ENCODE data around the gene SLC16A3. TPM values are rescaled to one million over a fixed set of nuclear protein-coding genes. Genes with fewer than 3 reads are reported as not detected.

SLC16A3 gene
- total RNA-seq, 1 donor, result 222 TPM

DNA sequence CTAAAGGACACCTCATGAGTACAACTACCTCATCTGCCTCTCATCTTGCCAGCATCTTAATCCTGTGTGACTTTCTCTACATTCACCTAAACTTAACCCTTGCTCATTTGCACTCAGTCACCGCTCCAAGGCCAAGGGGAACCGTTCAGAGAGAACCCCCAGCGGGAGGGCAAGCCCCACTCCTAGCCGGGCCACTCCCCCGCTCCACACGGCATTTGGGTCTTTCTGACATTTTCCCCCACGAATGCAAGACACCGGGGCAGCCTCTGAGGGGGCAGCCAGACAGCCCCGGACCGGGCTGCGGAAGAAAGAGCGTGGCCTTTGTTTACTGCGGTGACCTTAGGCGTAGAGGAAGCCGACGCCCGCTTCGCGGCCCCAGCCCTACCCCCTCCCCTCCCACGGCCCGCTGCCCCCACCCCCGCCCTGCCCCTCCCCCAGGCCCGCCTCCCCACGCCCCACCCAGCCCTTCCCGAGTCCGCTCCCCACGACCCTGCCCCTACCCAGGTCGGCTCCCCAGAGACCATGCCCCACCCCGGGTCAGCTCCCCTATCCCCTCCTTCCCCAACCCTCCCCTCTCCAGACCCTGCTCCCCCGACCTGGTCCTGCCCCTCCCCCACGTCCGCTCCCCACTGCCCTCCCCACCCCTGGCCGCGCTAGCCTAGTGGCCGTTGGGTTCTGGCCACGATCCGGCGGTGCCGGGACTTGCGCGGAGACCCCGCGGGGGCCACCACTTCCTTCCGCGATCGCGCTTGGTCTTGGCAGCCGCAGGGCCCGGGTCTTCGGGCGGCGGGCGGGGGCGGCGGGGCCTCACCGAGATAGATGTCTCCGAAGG, 43.9 kb downstream of the SLC16A3 start:
- Histone ChIP-seq H3K27me3 (ENCODE audit: insufficient read depth, low read length) (no peaks in the 10 kb centered on the region), H3K79me2 (ENCODE audit: insufficient read depth, low read length) (peaks cover 54% of the 10 kb centered on the region), H3K36me3 (ENCODE audit: insufficient read depth, low read length) (peaks cover 30% of the 10 kb centered on the region), H4K20me1 (ENCODE audit: insufficient read depth, low read length) (peaks cover 49% of the 10 kb centered on the region), H3K4me1 (ENCODE audit: insufficient read depth, low read length) (peaks cover 22% of the 10 kb centered on the region), H2AFZ (ENCODE audit: low read length) (peak overlapping the region; percentile 85), H3K4me2 (ENCODE audit: insufficient read depth, low read length) (peak overlapping the region; percentile 87), H3K9me3 (ENCODE audit: low read depth, low read length) (no peaks in the 10 kb centered on the region), H3K4me3 (ENCODE audit: insufficient read depth, low read length) (peak overlapping the region; percentile 89), H3K27ac (ENCODE audit: low read depth, low read length) (peak overlapping the region; percentile 83)
- TF ChIP-seq, protein P1, sequence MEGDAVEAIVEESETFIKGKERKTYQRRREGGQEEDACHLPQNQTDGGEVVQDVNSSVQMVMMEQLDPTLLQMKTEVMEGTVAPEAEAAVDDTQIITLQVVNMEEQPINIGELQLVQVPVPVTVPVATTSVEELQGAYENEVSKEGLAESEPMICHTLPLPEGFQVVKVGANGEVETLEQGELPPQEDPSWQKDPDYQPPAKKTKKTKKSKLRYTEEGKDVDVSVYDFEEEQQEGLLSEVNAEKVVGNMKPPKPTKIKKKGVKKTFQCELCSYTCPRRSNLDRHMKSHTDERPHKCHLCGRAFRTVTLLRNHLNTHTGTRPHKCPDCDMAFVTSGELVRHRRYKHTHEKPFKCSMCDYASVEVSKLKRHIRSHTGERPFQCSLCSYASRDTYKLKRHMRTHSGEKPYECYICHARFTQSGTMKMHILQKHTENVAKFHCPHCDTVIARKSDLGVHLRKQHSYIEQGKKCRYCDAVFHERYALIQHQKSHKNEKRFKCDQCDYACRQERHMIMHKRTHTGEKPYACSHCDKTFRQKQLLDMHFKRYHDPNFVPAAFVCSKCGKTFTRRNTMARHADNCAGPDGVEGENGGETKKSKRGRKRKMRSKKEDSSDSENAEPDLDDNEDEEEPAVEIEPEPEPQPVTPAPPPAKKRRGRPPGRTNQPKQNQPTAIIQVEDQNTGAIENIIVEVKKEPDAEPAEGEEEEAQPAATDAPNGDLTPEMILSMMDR (IDR thresholded peaks at IDR 0.05; ENCODE audit: extremely low read depth, low read depth, low read length), result no peak
- peak; percentile 91 for DNase-seq (ENCODE audit: insufficient read length, low spot score, missing footprints)

DNA sequence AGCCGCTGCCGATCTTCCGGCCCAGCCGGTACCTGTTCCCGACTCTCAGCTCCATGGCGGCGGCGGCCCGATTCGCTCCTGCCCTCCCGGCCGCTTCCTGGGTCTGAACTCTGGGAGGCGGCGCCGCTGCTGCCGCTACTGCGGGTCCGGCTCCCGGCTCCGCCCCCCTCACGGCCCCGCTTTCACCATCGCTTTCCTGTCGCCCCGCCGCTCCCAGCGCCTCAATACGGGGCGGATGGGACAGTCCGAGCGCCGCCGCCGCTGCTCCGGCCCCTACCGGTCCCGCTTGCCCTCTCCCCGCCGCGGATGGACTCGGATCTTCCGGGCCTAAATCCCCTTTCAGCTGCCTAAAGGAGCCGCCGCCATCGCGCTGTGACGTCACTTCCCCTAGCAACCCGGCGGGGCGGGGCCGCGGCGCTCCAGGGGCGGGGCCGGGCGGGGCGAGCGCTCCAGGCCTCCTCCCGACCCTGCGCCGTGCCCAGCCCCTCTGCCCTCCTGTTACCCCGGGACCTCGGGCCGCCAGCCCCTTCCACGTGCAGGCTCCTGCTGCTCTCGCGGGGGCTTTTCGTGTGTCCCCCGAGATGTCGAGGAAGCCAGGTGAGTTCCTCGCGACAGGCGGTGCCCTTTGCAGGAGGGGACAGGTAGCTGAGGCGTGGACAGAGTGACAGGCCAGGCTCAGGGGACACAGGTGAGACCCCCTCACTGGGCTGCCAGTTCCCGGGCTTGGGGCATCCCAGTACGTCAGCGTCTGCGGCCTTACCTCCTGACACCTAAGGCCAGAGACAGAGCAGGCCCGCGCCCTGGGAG, 44.7 kb downstream of the SLC16A3 start, which contains the start of gene CSNK1D:
CSNK1D (minus strand) TSS at position 374 of the 807 bp plus-strand sequence; CDS start at position 55, 319 bp downstream.
- peaks cover 30% of the 10 kb centered on the region for H3K36me3 ChIP-seq (ENCODE audit: insufficient read depth, low read length)
- H3K27me3 ChIP-seq (ENCODE audit: insufficient read depth, low read length), result no peaks in the 10 kb centered on the region
- peak within 1 kb of the TSS; percentile 83 for H3K27ac ChIP-seq (ENCODE audit: low read depth, low read length)
- no peaks in the 10 kb centered on the region for H3K9me3 ChIP-seq (ENCODE audit: low read depth, low read length)
- TF ChIP-seq, protein P1 (IDR thresholded peaks at IDR 0.05; ENCODE audit: extremely low read depth, low read depth, low read length), result no peak
- H3K4me3 ChIP-seq (ENCODE audit: insufficient read depth, low read length), result peak within 1 kb of the TSS; percentile 89
- peaks cover 41% of the 10 kb centered on the region for H4K20me1 ChIP-seq (ENCODE audit: insufficient read depth, low read length)
- H2AFZ ChIP-seq (ENCODE audit: low read length), result peak within 1 kb of the TSS; percentile 95
- peak; percentile 100 for DNase-seq (ENCODE audit: insufficient read length, low spot score, missing footprints)
- H3K4me1 ChIP-seq (ENCODE audit: insufficient read depth, low read length), result peaks cover 17% of the 10 kb centered on the region
- peak within 1 kb of the TSS; percentile 88 for H3K4me2 ChIP-seq (ENCODE audit: insufficient read depth, low read length)
- peaks cover 46% of the 10 kb centered on the region for H3K79me2 ChIP-seq (ENCODE audit: insufficient read depth, low read length)

DNA sequence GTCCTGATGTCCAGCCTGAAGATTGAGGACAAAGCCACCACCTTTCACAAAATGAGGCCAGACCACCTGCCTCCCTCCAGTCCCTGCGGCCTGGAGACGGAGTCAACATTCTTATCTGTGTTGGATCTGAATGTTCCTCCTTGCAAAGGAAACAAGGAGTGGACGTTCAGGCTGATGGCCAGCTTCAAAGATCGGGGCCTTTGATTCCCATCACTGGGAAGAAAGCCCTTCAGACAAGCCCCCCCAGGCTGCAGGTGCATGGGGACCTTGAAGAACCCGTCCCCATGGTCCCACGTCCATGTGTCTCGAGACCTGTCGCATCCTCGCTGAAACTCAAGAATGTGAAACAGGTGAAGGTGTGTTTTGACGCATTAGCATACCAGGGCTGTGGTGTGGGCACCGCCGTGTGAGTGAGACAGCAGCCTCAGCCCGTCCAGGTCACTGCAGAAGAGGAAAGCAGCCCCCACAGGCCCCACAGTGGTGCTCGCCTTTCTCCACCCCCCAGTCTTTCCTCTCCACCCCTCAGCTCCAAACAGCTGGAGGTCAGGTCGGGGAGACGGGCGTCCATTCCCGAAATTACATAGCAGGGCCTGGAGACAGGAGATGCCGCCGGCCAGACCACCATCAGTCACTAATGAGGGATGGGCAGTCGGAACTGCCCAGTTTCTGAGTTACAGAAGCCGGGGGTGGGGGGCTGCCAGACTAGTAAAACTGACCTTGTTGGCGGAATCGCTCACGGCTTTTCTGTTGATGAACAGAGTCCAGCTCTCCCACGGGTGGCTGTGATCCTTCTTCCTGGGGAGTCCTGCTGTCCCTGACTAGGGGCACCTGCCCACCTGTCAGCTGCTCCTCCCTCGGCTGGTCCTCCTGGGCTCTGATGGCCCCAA, 45.5 kb downstream of the SLC16A3 start:
- TF ChIP-seq, protein P1 (IDR thresholded peaks at IDR 0.05; ENCODE audit: extremely low read depth, low read depth, low read length), result no peak
- Histone ChIP-seq H3K4me1 (ENCODE audit: insufficient read depth, low read length) (peaks cover 15% of the 10 kb centered on the region), H3K27ac (ENCODE audit: low read depth, low read length) (no peak overlapping the region), H4K20me1 (ENCODE audit: insufficient read depth, low read length) (peaks cover 33% of the 10 kb centered on the region), H3K79me2 (ENCODE audit: insufficient read depth, low read length) (peaks cover 38% of the 10 kb centered on the region), H2AFZ (ENCODE audit: low read length) (peak overlapping the region; percentile 95), H3K4me3 (ENCODE audit: insufficient read depth, low read length) (peak overlapping the region; percentile 89), H3K27me3 (ENCODE audit: insufficient read depth, low read length) (no peaks in the 10 kb centered on the region), H3K36me3 (ENCODE audit: insufficient read depth, low read length) (peaks cover 26% of the 10 kb centered on the region), H3K4me2 (ENCODE audit: insufficient read depth, low read length) (peak overlapping the region; percentile 88), H3K9me3 (ENCODE audit: low read depth, low read length) (no peaks in the 10 kb centered on the region)
- peak; percentile 25 for DNase-seq (ENCODE audit: insufficient read length, low spot score, missing footprints)

Measured in osteoblast (primary cell).